Activated CD8-positive, alpha-beta memory T cell treated with anti-CD3 and anti-CD28 coated beads, Interleukin-2, amount 50 U/mL, for 24 hours (primary cell): ENCODE data around the gene CPM.
"Not testable (repeated sequence)": the region's sequence is repeated elsewhere in the genome, so short reads cannot be mapped to it uniquely, and the experiment has no call there.

Experiments used
- DNase-seq: peaks from one replicate; pipeline ENCODE4 v3.0.0-alpha.2; 2020; ENCODE audit errors: extremely low read depth

The CPM gene

GRCh38 chr12:68851592-68852306, 81.2 kb downstream of the CPM start:
- no peak for DNase-seq

GRCh38 chr12:68850390-68850789, 82.6 kb downstream of the CPM start:
- DNase-seq, result no peak

- DNase-seq, result no peak
Measured at GRCh38 chr12:68846811-68847210, 86.2 kb downstream of the CPM start.

- DNase-seq, result no peak
Measured at GRCh38 chr12:68844788-68845695, 87.9 kb downstream of the CPM start.

DNA sequence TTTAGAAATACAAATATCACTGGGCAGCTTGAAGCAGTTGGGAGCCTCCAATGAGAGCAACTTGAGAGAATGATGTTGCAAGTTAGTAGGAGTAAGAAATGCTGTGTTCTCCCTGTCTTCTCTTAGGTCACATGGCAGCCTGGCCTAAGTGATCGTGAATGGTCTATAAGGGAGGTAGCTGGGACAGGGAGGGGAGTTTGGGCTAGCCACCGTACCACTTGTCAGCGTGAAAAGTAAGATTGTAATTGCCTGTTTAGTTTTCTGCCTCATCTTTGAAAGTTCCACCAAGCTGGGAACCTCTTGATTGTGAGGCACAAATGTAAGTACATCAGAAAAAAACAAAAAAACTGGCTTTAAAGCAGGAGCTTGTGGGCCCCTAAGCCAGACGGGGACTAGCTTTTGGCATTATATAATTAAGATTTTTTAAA, 88.6 kb downstream of the CPM start:
- no peak for DNase-seq

DNA sequence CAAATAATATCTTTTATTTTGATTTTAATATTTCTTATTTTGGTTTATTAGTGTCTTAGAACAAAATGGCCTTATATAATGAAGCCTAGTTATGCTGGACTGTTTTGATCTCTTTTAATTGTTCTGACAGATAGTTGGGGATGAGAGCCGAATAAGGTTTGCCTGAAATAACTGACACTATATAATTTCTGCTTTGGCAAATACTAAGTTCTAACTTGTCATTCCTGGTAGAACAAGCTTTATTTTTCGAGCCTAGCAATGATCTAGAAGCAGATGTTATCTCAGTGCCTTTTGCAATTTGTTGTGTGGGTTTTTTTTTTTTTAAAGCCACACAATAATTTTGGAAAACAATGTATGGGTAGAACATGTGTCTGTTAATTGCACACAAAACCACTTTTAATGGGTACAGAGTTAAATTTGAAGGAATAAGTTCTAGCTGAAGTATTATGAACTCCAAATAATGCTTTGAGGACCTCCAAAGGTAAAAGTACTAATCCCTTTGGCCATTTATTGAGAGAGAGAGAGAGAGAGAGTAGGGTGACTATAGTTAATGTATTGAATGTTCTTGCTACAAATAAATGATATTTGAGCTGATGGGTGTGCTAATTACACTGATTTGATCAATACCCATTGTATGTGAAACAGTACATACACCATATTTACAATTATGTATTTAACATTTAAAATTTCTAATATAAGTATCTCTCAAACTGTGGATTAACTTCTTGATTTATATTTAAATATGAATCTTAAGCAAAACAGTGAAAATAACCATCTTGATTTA, 90.0 kb downstream of the CPM start:
- DNase-seq, result no peak

DNA sequence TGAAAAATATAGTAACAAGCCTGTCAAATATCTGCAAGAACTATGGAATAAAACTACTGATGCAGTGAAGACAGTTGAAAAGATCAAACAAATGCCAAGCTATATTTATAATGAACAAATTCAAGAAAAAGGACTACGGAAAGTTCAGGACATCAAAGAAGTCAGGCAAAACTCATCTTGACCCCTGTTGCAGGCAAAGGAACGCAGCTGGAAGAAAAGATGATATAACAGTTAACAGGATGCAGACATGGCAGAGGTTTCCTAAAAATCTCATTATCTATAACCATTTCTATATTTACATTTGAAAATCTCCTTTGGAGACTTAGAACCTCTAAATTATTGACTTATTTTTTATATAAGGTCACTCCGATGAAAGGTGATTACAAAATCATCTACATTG, 90.8 kb downstream of the CPM start:
- DNase-seq, result no peak

DNA sequence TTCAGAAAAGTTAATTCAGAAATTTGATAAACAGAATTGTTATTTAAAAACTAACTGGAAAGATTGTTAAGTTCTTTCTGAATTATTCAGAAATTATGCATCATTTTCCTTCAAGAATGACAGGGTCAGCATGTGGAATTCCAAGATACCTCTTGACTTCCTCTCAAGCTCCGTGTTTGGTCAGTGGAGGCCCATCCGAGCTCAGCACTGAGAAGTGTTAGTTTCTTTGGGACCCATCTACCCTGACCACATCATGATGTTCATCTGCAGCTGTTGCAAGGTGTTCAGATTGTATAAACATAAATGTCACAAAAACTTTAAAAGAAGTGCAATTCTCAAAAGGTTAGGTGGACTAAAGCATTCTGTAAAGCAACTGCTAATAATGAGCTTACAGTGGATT, 91.3 kb downstream of the CPM start:
- DNase-seq, result no peak

DNA sequence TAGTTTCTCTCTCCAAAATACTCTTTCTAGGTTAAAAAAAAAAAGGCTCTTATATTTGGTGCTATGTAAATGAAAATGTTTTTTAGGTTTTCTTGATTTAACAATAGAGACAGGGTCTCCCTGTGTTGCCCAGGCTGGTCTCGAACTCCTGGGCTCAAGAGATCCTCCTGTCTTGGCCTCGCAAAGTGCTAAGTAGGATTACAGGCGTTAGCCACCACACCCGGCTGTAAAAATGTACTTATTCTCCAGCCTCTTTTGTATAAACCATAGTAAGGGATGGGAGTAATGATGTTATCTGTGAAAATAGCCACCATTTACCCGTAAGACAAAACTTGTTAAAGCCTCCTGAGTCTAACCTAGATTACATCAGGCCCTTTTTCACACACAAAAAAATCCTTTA, 91.8 kb downstream of the CPM start:
- not testable (repeated sequence) for DNase-seq

DNA sequence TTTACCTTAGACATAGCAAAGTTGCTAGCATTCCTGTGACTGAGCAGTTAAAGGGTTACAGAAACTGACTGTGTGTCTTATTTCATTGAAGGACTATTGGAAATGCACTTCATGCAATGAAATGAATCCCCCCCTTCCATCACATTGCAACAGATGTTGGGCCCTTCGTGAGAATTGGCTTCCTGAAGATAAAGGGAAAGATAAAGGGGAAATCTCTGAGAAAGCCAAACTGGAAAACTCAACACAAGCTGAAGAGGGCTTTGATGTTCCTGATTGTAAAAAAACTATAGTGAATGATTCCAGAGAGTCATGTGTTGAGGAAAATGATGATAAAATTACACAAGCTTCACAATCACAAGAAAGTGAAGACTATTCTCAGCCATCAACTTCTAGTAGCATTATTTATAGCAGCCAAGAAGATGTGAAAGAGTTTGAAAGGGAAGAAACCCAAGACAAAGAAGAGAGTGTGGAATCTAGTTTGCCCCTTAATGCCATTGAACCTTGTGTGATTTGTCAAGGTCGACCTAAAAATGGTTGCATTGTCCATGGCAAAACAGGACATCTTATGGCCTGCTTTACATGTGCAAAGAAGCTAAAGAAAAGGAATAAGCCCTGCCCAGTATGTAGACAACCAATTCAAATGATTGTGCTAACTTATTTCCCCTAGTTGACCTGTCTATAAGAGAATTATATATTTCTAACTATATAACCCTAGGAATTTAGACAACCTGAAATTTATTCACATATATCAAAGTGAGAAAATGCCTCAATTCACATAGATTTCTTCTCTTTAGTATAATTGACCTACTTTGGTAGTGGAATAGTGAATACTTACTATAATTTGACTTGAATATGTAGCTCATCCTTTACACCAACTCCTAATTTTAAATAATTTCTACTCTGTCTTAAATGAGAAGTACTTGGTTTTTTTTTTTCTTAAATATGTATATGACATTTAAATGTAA, 93.5 kb downstream of the CPM start:
- no peak for DNase-seq

DNA sequence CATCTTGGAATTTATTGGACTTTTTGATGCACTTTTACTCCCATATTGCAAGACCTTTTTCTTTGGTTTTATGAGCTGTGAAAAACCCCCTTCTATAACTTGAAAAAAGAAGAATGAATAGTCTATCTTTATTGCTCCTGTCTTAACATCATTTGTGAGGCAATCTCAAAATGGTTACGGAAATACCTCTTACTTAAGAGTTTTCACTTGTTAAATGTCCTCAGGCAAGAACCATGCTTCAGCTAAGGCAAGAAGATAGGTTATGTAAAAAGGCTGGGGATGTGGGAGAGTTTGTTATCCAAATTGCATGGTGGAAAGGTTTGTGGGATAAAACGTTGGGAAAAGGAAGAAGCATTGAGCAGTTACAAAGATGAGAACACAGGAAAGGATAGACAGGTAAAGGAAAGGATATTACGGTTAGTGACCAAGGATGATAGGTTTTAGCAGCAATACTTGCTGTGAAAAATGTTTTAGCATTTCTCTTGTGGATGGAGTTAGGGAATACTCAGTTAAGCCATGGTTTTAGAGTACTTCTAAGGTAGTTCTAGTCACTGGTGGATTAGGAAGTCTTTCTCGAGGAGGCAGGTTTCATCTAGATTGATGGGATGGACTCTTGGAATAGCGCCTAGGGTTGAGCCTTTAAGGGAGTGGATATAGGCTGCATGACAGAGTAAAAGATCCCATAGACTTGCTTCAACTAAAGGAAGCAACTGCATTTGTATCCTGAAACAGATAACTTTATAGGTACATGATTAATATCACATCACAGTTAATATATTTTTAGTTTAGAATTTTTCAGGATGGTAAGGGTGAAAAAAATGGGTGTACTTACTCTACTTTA, 94.7 kb downstream of the CPM start:
- DNase-seq, result no peak

DNA sequence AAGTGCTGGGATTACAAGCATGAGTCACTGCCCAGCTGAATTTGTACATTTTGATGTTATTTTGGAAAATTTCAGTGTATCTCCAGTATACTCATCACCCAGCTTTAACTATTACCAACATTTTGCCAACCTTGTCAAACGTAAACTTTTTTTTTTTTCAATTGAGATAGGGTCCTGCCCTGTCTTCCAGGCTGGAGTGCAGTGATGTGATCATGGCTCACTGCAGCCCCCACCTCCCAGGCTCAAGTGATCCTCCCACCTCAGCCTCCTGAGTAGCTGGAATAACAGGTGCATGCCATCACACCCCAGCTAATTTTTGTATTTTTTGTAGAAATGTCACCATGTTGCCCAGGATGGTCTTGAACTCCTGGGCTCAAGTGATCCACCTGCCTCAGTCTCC, 95.8 kb downstream of the CPM start:
- DNase-seq, result no peak

- DNase-seq, result no peak
Measured at GRCh38 chr12:68835333-68835908, 97.5 kb downstream of the CPM start.

DNA sequence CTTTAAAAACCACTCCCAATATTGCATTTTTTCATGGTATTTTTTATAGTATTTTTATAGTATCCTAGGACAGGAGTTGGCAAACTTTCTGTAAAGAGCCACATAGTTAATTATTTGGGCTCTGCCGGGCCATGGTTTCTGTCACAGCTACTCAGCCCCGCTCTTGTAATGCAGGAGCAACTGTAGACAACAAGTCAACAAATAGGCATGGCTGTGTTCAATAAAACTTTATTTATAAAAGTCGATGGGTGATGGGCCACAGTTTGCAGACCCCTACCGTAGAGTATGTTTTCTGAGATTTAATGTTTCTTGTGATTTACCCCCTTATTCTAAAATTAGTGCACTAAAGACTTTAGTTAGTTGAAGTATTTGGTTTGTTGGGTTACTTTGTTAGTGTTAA, 99.5 kb downstream of the CPM start:
- no peak for DNase-seq

DNA sequence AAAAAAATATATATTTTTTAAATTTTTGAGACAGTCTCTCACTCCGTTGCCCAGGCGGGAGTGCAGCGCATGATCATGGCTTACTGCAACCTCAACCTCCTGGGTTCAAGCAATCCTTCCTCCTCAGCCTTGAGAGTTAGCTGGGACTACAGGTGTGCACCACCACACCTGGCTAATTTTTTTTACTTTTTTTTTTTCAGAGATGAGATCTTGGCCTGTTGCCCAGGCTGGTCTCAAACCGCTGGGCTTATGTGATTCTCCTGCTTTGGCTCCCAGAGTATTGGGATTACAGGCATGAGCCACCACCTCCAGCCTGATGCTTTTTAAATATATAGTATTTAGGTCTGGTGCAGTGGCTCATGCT, 100.5 kb downstream of the CPM start:
- no peak for DNase-seq

DNA sequence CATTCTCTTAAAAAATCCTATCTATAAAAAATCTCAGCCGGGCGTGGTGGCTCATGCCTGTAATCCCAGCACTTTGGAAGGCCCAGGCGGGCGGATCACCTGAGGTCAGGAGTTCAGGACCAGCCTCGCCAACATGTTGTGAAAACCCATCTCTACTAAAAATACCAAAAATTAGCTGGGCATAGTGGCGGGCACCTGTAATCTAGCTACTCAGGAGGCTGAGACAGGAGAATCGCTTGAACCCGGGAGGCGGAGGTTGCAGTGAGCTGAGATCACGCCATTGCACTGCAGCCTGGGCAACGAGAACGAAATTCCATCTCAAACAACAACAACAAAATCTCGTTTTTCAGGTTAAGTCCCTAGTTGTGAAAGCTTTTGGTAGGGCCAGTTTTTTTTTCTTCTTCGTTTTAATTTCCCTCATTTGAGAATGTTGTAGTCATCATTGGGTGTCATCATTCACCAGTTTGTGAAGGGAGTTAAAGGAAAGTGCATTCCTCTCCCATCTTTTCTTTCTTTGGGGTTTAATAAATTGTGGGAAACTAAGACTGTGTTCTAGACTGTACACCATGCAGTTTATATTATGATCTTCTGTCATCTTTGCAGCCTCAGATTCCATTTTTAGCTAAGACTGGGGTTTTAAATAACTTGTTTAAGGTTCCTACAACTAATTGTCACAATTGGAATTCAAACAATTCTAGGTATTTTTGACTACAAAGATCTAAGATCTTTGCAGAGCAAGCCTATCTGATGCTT, 101.0 kb downstream of the CPM start:
- no peak for DNase-seq

- DNase-seq, result no peak
Measured at GRCh38 chr12:68831272-68831671, 101.7 kb downstream of the CPM start.

DNA sequence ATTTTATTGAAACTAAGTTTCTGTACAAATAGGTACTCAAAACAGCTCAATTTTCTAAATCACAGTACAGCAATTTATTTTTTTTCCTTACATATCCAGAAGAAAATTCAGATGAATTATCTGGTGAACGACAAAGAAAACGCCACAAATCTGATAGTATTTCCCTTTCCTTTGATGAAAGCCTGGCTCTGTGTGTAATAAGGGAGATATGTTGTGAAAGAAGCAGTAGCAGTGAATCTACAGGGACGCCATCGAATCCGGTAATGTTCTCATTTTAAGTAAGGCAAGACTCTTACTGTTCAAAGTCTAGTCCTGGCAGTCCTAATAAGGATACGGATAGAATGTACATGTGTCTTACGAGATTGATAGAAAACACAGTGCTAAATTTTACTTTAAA, 104.3 kb downstream of the CPM start:
- no peak for DNase-seq
